Measurements from ENCODE around the gene PRKCA.

PRKCA gene

DNA sequence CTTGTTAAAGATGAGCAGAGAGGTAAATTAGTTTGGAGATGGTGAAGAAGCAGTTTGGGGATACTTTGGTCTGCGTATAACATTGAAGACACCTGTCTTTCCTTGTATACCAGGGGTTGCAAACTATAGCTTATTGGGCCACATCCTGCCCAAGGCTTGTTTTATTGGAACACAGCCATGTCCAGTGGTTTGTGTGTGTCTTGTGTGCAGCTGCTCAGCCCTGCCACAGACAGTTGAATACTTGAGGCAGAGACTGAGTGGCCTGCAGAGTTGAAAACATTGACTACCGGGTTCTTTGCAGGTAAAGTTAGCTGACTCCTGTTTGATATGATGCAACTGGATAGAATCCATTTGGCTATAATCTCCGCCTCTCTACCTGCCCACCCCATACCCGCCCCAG lies 224.4 kb downstream of the PRKCA start:
- DNase-seq, result no peak

- no peak for DNase-seq
These were observed 224.9 kb downstream of the PRKCA start for GRCh38 chr17:66527335-66527734.

DNA sequence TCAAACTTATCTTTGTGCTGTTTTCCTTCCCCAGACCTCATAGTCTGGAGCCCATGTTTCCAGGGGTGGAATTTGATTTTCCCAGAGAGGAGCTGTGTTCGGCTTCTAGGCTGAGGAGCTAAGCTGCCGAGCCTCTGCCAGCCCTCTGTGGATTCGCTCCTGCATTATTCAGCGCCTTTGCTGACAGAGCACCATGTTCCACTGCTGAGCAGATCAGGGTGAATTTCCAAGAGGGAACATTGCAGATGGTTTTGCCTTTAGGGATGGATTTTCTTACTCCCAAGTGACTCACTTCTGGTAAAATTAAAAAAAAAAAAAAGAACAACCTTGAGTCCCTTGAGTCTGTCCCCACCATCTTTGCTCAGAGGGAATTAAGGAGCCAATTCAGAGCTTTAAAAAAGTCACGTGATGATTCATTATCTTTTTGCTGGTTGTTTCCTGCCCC lies 229.5 kb downstream of the PRKCA start:
- no peak for DNase-seq

GRCh38 chr17:66533572-66533971 lies 231.2 kb downstream of the PRKCA start:
- DNase-seq, result no peak

- DNase-seq, result no peak
These were observed 231.6 kb downstream of the PRKCA start for GRCh38 chr17:66533986-66534385.

- DNase-seq, result no peak
These were observed 233.2 kb downstream of the PRKCA start for GRCh38 chr17:66535611-66536010.

DNA sequence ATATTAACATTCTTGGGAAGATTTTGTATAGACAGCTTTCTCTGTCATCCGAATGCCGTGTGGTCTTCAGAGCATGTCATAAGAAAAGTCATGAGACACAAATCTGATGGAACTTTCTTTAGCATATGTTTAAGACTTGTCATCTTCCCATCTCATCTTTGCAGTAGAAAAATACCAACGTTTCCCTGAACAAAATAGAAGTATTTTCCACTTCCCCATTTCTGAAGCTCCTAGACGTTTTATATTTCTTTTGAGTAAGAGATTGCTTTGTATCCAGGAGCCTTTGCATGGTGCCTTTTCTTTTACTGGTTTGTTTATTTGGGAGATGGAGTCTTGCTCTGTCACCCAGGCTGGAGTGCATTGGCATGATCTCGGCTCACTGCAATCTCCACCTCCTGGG lies 235.1 kb downstream of the PRKCA start:
- DNase-seq, result no peak

- DNase-seq, result no peak
These were observed 236.4 kb downstream of the PRKCA start for GRCh38 chr17:66538776-66539175.

GRCh38 chr17:66540131-66540781 lies 237.8 kb downstream of the PRKCA start:
- DNase-seq, result no peak

DNA sequence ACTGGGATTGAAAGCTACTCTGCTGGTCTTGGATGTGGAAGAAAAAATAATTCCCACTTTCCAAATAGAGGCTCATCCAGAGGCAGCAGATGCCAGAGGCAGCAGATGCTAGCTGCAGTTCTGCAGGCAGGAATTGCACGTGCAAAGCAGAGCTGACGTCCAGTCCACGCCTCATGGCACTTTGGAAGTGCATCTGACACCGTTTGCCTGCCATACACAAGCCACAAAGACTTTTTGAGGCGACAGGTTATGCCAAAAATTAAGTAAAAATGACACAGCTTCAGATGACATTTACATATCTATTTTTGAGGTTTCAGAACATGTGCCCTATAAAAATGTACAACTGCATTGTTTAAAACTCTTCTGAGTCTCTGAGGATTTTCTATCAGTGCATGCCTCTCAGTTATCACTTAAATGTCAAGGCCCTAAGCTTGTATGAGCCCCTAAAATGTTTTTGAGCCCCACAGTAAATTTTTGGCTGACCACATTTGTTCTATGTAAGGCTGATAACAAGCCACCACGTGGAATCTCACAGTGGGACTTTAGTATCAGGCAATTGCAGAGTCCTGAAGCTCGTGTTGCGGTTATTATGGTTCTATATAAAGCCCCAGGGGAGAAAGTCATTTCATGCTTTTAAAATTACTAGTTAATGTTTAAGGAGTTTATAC lies 239.2 kb downstream of the PRKCA start:
- no peak for DNase-seq

DNA sequence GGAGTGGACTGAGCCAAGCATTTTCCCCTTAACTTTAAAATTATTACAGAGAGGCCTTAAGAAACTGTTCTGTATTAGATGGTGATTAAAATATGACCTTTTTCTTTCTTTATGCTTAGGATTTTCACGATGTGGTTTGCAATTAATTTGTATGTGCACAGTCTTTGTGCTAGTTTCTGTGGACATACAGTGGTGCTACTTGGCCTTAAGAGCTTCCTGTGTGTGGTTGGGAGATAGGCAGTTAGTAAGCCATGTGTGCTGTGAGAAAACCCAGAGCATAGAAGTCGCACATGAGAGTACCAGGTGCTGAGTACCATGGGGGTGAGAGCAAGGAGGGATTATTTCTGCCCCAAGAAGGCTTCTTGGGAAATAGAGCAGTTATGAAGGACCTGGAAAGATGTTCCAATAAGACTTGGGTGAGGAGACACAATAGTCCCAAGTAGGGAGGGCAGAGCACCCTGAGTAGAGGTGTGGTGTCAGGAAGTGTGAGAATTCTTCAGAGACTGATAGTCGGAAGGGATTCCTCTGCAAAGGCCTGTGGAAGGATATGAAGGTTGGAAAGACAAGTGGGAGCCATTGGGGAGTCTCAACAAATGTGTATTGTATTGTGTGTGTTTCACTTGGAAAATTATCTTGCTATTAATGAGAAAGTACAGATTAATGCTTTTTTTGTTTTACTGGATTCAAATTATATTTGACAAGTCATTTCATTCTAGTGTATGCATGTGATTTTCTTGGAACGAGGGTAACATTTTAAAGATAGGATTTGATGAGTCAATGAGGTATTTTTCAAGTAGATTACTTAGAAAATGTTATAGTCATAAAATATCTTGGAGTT lies 239.9 kb downstream of the PRKCA start:
- DNase-seq, result no peak

- DNase-seq, result no peak
These were observed 240.6 kb downstream of the PRKCA start for GRCh38 chr17:66542967-66543520.

GRCh38 chr17:66543526-66543925 lies 241.1 kb downstream of the PRKCA start:
- no peak for DNase-seq

DNA sequence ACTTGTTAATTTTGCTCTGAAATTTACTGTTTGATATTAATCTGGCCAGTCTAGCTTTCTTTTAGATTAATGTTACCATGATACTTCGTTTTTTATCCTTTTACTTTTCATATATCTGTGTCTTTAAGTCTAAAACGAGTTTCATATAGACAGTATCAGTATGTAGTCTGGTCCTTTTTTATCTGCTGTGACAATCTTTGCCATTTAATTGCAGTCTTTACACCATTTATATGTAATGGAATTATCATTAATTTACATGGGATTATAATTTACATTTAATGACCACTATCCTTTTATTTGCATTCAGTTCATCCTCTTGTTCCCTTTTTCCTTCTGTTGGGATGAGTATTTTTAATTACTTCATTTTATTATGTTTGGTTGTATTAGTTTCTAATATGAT lies 243.5 kb downstream of the PRKCA start:
- DNase-seq, result no peak

DNA sequence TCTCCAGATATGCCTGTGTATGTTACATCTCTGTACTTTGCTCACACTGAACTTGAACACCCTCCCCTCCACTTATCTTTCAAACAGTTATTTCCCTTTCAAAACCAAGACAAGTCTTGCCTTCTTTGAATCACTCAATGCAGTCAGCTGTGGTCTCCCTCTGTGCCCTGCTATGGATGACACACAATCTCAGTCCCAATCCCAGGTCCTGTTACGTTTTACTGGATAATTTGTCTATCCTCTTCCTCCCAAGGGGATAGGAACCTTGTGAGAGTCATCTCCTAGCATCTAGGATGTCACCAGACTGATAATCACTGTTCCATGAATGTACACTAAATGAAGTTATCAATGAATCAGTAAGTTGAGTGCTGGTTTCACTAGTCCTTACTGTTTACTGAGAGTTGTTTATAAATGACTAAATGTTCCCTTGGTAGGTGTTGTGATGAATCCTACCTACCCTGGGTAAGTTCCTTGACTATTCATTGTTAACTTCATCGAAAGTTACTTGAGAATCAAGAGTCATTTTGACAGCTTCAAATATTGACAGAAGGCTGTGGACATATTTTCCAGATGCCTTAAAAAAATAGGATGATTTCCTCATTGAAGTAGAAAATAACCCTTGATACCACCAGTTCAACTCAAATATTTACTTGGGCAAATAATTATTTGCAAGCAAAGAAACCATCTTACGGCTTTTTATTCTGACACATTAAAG lies 244.9 kb downstream of the PRKCA start:
- no peak for DNase-seq

DNA sequence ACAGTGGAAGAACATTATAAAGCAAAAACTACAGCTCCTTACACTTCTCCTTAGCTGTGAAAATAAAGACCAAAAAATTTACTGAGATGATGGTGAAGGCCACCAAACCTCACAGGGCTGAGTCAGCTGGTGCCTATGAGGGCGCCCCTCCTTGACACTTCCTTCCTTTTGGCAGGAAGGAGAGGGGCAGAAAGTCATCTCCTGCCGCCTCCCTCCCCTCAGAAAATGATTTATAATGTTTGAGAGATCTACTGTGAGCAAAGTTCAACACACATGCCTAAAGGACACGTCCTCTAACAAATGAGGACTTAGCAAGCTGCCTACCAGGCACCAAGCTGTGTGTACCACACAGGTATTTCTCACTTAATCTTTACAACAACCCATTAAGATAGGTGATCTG lies 245.7 kb downstream of the PRKCA start:
- peak in 1 of 2 donors; percentile 29 for DNase-seq

GRCh38 chr17:66548659-66549310 lies 246.4 kb downstream of the PRKCA start:
- DNase-seq, result no peak

GRCh38 chr17:66549311-66549704 lies 246.9 kb downstream of the PRKCA start:
- no peak for DNase-seq

DNA sequence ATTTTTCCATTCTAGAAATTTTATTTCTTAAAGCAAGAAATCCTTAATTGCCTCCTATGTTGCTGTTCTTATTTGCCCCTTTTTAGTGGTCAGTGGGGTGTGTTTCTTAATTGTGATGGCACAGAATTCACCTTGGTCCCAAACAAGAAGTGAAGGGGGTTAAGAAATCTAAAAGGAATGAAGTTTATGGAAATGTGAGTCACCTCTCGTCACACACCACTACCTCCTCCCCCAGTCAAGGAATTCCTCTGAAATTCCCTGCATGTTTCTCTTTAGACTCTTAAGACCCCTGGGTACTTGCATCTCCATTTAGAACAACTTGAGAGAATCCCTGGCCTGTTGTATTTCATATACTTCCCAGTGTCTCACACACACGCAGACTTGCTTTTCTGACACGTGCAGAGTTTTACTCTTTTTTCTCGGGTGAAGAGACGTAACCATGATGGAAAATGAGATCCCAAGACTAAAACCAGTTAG lies 247.4 kb downstream of the PRKCA start:
- no peak for DNase-seq

GRCh38 chr17:66551839-66552238 lies 249.4 kb downstream of the PRKCA start:
- DNase-seq, result no peak

DNA sequence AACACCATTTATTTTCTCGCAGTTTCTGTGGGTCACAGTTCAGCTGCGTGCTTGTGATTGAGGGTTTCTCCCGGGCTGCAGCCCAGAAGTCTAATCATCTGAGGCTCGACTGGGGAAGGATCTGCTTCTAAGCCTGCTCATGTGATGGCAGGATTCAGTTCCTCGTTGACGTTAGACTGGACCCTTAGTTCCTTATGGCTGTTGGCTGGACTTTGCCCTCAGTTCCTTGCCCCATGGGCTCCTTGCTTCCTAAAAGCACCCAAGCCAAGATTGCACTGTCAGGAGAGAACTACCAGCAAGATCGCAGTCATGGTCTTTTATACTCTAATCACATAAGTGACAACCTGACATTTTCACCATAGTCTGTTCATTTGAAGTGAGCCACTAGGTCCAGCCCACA lies 250.0 kb downstream of the PRKCA start:
- no peak for DNase-seq

DNA sequence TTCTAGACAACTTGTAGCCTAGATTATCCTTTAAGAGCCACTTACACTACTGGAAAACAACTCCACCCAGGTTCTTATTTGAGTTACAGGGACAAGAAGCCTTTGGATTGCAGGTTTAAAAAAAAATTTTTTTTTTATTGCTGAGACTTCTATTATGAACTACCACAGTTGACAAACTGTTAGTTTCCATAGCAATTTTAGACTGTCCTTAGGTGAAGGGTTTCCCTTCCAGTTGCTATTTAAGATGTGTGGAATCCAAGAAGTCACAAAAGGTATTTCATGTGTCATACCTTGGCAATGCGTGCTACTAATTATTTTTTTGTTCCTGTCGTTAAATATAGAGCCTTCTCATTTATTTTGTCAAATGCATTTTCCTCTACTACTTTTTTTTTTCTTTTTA lies 253.2 kb downstream of the PRKCA start:
- DNase-seq, result no peak

Measured in stimulated activated CD4-positive, alpha-beta T cell treated with anti-CD3 and anti-CD28 coated beads, Interleukin-2, amount 100 ng/mL, for 24 hours (primary cell).